HG02981 (cell line): Measurements from ENCODE around the gene LYAR.

Experiments
- ATAC-seq: cut with Tn5 transposase; IDR thresholded peaks from one replicate; pipeline ENCODE4 v1.9.1; 2021; ENCODE audit warnings: mild to moderate bottlenecking, moderate library complexity; ENCODE audit not compliant: unreplicated experiment

LYAR gene

DNA sequence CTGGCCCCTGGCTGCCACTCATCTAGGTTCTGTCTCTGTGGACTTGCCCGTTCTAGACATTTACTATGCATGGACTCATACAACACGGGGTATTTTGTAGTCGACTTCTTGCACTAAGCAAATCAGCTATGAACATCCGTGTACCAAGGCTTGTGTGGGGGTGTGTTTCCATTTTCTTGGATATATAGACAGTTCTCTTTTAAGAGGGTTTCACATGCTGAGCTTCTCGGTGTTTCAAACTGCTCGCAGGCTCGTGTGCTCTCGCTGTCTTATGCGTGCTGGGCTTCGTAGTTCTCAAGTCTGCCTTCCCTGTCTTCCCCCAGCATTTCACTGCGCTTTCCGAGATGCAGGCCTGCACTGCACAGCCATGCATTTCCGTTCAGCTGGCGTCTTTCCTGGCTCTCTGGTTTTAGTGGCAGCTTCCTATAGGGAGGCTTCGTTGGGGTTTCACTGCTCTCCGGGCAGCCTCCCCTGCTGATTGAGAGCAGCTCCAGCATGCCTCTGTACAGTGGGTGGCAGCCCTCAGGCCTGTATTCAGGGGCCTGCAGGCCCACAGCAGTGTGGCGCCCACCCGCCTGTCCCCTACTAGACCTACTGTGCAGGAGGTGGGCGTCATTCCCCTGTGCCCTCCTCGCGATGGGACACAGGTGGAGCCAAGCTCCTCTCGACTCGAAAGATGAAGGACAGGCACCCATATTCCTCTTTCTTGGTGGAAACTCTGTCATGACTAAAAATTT, 27.7 kb upstream of the LYAR start:
- ATAC-seq = no peak

DNA sequence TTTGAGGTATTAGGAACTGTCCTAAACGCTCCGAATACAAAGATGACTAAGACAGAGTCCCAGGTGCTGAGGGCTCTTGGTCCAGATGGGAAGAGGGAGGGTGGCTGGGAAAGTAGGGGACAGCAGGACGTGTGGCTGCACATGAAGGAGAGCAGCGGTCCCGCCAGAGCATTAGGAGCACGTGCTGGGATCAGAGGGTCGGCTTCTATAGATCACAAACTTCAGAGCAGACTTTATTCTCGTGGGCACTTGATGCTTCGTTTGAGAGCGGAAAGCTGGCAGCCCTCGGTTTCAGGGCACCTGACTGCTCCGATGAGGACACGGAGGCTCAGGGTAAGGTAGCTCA, 26.2 kb upstream of the LYAR start:
- ATAC-seq = no peak

DNA sequence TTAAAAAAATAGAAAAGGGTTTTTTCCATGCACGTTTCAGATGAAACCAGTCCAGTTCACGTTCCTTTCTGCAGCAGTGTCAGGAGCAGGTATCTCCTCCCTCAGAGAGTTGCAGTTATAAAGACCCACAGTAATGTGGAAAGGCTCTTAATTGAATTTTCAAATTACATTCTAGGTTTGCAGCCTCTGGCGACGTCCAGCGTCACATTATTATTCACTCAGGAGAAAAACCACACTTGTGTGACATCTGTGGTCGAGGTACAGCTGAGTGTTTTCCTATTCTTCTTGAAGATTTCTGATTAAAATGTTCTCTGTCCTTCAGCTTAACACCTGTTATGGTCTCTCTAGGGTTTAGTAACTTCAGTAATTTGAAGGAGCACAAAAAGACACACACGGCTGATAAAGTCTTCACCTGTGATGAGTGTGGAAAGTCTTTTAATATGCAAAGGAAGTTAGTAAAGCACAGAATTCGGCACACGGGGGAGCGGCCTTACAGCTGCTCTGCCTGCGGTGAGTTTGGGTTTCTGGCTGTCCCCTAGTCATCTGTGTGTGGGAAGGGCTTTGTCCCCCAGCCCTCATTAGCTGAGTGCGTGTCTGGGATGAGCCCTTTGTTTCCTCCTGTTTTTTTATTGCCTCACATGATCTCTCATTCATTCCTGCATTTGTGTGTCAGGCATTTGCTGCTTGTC, 25.7 kb upstream of the LYAR start:
- ATAC-seq = no peak

DNA sequence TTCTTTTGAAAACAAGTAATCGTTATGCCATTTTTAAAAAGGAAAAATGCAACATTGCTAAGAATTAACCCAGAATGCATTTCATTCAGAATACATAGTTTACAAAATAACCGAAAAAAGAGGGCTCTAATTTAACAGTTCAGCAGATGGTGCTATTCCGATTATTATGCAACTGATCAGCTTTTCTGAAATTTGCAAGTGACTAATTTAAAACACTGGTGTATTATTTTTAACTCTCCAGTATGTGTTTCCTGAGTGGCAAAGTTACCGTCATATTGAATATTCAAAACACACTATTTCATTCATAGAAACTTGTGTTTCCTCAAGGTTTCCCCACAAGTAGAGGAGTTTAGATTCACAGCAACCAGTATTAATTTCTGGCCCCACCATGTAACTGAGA, 21.2 kb upstream of the LYAR start:
- no peak for ATAC-seq

DNA sequence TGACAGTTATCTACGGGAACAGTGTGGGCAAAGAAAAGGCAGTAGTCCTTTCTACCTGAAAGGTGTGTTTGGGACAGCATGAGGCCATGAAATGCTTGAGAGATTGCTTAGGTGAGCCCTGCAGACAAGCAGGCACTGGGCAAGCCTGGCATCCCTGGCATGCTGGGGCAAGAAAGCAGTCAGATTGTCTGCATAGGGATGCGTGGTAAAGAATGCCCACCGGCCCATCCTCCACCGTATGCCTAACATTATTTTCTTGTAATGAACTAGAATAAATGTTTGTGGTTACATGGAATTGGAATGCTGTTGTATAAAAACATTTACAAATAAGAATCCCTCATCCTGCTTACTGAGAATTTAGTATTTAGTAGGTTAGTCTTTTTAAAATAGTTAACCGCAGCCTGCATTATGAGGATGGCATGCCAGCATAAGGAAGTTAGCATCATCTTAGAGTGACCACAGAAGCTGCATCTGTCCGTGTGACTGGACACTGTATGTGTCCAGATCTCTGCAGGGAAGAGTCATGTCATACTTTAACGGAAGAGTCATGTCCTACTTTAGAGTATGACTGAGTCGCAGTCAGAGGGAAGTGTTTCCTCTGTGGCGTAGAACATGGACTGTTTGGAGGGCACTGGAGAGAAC, 19.0 kb upstream of the LYAR start:
- no peak for ATAC-seq

DNA sequence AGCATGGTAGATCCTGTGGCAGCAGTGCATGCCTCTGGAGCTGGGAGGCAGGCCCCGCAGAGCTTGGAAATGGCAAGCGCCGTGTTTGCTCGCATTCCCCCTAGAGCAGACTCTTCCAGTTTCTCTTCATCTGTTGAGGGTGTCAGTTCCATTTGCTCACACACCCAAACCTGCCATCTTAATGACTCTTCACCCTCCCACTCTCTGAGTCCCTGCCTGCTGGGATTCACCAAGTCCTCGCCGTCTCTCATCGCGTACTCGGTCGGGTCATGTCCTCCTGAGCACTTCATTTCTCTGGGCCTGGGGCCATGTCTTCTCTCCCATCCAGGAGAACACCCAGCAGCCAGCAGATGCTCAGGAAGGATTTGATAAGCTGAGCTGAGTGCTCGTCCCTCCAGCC, 17.0 kb upstream of the LYAR start:
- no peak for ATAC-seq

DNA sequence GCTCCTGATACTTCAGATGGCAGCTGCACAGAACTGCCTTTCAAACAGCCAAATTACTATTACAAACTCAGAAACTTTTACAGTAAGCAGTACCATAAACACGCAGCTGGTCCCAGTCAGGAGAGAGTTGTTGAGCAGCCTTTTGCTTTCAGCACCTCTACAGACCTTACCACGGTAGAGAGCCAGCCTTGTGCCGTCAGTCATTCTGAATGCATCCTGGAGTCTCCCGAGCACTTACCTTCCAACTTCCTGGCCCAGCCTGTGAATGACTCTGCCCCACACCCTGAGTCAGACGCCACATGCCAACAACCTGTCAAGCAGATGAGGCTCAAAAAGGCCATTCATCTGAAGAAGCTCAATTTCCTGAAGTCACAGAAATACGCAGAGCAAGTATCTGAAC, 12.5 kb upstream of the LYAR start:
- ATAC-seq = no peak

DNA sequence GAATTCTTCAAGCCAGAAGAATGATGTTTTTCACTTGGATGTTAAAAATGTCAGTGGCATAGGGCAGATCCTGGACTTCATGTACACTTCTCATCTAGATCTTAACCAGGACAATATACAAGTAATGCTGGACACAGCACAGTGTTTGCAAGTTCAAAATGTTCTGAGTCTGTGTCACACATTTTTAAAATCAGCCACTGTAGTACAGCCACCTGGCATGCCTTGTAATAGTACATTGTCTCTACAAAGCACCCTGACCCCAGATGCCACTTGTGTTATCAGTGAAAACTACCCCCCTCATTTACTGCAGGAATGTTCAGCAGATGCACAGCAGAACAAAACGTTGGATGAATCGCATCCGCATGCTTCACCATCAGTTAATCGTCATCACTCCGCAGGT, 12.0 kb upstream of the LYAR start:
- ATAC-seq = no peak

DNA sequence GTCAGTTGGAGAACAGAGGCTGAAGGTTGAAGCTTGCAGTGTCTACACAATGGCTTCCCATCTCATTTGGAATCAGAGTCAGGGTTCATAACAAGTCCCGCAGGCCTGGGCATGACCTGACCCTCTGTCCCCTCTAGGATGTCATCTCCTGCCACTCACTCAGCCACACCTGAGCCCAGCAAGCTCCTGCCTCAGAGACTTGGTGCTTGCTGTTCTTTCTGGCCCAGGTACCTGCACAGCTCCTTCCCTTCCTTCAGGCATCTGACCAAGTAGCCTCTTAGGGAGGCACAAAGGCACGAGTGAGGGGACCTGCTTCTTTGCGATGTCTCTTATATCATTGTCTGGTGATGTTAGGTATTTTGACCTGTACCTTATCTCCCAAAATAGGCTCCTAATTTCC, 9.1 kb upstream of the LYAR start:
- no peak for ATAC-seq

DNA sequence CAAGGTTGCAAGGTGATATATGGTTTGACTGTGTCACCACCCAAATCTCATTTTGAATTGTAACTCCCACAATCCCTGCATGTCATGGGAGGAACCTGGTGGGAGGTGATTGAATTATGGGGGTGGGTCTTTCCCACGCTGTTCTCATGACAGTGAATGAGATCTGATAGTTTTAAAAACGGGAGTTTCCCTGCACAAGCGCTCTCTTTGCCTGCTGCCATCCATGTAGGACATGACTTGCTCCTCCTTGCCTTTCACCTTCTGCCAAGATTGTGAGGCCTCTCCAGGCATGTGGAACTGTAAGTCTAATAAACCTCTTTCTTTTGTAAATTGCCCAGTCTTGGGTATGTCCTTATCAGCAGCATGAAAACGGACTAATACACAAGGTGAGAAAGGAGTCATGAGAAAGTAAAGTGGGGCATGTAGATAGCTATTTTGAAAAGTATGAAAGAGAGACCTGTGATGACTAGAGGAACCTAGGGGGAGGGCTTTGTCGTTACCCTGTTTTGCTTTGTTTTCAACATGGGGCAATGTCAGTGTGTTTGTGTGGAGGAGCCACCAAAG, 6.4 kb upstream of the LYAR start:
- ATAC-seq = no peak

DNA sequence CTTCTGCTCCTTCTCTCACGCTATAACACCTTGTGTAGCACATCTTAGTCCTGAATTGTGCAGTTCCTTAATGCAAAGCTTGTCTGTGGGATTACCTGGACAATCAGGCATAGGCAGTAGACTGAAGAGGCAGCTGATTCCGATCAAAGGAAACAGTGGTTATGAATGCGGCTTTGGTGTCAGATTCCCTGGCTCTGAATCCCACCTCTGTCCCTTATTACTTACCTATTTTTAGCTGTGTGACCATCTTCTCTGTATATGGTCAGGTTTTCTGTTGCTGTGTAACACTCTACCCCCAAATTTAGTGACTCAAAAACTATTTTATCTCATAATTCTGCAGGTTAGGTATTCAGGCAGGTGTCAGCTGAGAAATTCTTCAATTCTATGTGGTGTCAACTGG, 3.3 kb upstream of the LYAR start:
- ATAC-seq = no peak

DNA sequence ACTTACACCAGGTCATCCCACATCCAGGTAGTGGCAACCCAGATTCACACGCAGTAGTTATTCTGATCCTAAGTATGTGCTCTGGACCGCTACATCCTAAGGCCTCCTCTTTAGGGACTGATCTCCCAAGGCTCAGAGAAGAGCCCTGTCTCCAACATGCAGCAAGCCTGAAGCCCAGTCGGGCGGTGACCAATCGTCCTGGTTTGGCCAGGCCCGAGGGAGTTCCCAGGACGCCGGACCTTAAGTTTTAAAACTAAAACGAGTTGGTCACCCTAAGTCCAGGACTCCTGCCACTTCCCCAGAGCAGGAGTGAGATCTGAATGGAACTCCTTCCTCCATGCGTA, 385 bp downstream of the LYAR start:
- peak; percentile 13 for ATAC-seq

DNA sequence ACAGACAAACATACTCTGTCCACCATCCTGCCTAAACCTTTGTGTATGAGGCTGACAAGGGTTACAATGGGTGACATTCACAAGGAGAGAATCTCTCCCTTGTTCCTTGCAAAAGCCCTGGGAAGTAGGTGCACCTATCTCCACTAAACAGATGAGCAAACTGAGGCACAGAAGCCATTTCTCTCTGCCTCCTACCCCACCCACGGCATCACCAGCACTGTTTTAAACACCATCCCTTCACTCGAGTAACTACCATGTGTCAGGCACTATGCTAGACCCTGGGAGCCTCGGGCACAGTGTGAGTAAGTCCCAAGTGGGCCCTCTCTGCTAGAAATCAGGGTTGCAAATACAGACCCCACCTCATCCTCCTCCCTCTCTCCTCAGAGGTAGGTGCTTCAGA, 899 bp downstream of the LYAR start:
- ATAC-seq = no peak

DNA sequence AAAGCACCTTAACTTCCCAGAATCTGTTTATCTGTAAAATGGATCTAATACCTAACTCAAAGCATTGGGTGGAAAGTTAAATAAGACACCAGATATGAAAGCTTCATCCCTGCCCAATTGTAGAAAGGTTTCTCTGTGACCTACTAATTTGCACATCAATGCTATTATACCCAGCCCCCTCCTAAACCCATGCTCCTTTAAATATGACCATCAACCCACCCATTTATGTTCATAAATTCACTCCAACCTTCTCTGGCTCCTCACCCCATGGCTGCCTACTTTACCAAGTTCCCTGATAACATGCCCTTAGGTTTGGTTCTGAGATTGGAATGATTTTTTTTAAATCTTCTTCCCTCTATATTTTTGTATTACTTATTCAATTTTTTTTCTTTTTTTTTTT, 1.9 kb downstream of the LYAR start:
- ATAC-seq = no peak

DNA sequence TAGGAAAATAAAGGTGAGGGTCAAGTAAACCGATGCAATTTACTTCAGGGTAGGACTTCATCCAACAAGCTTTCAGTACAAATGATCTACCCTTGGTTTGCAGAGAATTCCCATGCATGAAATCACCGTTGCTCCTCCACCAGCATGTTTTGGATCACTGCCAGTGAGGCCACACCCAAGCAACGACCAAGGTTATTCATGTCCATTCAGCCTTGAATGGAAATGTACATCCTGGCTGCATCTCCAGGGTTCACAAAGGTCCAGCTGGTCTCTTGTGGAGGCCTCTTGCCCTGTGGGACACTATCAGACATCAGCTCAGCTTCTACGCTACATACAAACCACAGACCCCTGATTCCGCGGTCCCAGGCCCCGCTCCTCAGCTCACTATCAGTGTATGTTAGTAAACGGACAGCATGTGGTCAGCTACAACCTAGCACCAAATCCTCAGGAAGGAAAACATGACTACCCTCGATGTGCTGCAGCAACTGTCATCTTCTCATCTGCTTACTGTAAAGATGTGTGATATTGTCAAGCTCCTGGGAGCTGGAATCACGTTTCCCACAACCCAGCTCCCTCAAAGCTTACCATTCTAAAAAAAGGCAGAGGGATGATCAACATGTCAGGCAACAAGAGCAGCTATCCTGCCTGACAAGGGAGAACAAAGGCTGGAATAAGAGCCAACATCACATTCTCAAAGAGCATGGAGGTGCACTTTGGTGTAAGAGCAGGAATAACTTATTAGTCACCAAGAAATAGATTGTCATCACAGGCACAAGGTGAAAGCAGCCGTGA, 4.9 kb downstream of the LYAR start:
- ATAC-seq = no peak

DNA sequence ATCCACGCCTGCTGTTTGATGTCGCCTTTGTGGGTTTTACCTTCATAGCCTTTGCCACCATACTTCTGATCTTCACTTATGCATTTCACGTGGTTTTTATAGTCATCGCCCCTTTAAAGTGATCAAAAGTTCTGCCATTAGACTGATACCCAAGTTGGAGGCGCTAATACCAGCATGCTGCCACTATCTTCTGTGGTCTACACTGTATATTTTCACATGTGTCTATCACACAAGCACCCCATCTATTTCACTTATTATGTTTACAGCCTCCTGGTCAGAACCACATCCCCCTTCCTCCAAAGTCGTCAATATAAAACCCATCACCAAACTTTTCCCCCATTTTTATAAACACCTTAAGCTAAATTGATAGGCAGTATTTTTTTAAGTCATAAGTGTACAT, 8.2 kb downstream of the LYAR start:
- ATAC-seq = no peak

DNA sequence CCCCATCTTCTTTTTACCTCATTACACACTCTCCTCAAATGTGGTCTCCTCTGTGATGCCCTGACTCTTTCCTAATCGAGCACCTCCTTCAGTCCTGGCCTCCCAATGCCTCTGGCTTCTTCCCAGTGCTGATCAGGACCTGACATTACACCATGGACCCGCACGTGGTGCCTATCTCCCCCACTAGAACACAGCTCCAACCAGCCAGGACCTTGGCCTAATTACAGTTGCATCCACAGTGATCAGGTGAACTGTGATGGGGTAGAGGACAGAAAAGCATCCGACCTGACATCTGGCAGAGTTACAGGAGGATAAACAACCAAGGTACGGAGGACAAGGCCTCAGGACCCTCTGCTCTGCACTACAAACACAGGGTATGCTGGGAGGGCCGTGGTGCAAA, 12.4 kb downstream of the LYAR start:
- ATAC-seq = no peak

DNA sequence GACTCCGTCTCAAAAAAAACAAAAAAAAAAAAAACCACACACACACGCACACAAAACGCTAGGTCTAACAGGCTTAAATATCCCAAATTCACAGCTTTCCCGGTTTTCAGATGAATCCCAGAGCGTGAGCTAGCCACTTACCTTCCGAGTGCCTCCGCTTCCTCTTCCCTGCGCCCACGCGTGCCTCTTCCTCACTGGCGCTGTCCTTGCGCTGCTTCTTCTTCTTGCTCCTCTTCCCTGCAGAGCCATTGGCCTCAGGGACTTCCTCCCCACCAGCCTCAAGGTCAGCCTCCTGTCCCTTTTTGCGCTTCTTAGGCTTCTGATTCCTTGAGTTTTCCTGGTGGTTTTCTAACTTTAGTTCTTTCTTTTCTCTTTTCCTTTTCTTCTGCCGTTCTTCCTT, 15.7 kb downstream of the LYAR start:
- ATAC-seq = no peak

DNA sequence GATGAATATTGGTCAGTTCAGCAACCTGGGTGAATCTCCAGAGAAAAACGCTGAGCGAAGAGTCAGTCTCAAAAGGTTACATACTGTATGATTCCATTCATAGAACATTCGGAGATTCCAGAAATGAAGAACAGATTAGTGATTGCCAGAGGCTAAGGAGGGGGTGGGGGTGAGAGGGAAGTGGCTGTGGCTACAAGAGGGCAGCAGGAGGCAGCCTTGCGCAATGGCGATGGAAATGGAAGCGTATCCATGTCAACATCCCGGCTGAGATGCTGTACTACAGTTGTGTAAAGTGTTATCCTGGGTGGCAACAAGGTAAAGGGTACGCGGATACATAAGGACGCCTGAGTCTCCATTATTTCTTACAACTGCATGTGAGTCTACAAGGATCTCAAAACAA, 18.0 kb downstream of the LYAR start:
- no peak for ATAC-seq

DNA sequence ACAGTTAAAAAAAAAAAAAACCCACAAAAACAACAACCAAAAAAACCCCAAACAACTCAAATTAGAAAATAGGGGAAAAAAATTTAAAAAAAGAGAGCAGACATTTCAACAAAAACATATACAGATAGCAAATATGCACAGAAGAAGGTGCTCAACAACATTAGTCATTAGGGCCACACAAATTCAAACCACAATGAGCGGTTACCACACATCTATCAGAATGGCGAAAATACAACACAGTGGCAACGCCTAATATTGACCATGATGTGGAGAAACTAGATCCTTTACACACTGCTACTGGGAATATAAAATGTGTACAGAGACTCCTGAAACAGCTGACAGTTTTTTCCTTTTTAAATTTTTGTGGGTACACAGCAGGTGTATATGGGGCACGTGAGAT, 19.4 kb downstream of the LYAR start:
- no peak for ATAC-seq

DNA sequence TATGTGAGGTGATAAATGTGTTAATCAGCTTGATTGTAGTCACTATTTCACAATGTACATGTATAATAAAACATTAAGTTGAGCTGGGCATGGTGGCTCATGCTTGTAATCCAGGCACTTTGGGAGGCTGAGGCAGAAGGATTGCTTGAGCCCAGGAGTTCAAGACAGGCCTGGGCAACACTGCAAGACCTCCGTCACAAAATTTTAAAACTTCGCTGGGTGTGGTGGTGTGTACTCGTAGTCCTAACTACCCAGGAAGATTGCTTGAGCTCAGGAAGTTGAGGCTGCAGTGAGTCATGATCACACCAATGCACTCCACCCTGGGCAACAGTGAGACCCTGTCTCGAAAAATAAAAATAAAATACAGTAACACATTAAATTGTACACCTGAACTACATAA, 20.1 kb downstream of the LYAR start:
- no peak for ATAC-seq

DNA sequence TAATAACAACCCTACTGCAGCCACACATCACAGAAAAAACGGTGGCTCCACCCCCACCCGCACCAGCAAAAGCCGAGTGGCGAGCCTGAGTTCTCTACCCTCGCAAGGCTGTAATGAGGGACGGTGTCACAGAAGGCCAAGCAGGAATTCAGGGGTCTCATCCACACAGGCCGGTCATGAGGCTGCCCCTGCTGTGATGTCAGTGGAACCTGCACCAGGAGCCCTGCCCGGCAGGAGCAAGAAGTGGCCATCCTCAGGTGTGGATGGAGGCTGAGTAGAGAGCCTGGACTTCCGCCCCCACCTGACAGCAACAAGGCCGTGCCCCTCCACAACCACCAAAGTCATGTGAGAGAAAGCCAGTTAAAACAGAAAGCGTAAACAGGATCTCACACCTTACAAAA, 20.6 kb downstream of the LYAR start:
- ATAC-seq = no peak
